Fibroblast of the conjunctiva (primary cell): ENCODE results near the gene NPDC1.
"Not testable (repeated sequence)": the region's sequence is repeated elsewhere in the genome, so short reads cannot be mapped to it uniquely, and the experiment has no call there.

Experiments
- DNase-seq: peaks from one replicate; pipeline ENCODE4 v3.0.0-alpha.2; 2010; ENCODE audit warnings: low read depth

NPDC1 gene

DNA sequence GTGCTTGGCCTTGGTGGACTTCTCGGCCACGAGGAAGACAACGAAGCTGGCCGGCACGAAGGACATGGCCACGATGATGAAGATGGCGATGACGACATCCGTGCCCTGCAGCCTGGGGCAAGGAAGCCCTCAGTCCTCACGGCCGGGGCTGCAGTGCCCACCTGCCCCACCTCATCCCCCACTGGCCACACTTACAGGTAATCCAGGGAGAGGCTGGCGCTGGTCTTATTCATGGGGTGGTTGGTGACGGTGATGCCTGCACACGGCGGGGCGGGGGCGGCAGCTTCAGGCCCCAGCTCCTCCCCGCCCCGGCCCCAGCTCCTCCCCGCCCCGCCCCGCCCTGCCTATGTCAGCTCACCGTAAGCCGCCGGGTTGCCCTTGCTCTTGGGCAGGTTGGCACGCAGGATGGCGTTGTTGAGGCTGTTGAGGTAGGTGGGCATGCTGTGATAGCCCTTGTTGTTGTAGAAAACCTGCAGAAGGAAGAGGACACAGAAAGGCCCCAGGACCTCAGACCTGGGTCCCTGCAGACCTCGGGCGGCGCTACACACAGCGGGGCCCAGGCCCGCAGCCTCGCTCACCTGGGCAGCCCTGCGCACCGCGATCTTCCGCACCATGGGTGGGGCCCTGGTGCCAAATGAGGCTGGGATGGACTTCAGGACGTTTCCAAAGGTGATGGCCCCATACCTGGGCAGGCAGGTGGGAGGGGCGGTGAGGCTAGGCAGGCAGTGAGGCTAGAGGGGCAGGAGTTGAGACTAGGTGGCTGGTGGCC is 33.9 kb downstream of the NPDC1 start:
- DNase-seq = no peak

DNA sequence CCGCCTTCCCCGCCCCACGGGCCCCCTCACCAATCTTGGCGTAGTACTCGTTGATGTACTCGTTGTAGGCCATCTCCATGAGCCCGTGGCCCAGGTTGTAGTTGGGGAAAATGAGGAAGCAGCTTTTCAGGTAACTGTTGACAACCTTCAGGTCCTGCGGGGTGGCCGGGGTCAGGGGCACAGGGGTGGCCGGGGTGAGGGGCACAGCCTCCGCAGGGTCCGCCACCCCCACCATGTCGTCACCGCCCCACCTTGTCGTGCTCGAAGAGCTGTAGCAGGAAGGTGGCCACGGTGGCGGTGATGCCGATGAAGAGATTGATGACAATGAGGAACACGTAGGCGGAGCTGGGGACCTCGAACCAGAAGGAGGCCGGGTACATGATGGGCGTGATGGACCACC is 34.8 kb downstream of the NPDC1 start:
- DNase-seq = no peak

DNA sequence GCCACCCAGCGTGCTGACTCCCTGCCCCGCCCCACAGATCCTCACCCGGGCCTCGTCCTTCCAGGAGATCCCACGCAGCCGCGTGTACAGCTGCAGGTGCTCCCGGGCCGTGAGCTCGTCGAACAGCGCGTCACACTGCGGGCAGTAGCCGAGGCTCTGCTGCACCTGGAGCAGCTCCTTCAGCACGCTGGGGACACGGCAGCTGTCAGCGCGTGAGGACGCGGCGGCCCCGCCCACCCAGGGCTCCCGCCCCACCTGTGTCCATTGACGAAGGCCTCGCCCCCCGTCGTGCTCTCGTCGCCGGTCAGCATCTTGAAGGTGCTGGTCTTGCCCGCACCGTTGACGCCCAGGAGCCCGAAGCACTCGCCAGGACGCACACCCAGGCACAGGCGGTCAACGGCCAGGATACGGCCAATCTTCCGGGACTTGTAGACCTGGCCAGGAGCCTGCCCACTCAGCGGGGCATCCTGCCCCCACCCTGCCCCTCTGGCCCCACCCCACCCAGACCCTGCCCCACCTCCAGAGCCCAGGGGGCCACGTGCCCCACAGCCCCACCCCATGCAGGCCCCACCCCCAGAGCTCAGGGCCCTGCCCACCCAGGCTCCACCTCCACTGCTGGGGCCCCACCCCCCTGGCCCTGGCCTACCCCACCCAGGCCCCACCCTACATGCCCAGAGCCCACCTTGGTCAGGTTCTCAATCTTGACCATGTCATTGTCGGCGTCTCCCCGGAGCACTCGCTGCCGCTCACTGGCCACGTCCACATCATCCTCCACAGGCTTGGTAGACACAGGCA is 35.8 kb downstream of the NPDC1 start:
- DNase-seq = no peak

DNA sequence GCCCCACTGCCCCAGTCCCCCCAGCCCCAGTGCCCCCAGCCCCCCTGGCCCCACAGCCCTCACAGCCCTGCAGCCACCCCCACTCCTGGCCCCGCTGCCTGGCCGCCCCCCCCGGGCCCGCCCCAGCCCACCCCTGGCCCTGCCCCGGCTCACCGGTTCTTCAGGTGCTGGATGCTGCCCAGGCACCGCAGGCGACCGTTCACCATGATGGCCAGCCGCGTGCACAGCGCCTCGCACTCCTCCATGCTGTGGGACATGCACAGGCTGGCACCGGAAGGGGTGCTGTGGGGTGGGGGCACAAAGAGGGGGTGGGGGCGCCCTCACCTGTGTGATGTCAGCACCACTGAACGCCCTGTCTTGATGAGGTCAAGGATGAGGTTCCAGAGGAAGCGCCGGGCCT is 36.8 kb downstream of the NPDC1 start:
- DNase-seq = no peak

DNA sequence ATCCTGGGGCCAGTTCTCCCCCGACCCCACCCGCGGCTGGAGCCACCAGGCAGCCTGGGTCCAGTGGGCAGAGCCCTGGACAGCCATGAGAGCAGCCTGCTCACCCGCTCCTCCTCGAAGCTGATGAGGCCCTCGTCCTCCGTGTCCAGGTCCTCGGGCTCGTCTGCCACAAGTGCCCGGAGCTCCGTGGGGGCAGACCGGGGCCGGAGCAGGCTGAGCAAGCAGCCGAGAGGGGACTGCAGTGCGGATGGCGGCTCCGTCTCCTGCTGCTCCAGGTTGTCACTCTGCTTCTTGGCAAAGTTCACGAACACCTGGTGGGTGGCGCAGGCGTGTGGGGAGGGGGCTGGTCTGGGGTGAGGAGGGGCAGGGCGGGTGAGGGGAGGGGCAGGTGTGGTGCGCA is 37.7 kb downstream of the NPDC1 start:
- no peak for DNase-seq

DNA sequence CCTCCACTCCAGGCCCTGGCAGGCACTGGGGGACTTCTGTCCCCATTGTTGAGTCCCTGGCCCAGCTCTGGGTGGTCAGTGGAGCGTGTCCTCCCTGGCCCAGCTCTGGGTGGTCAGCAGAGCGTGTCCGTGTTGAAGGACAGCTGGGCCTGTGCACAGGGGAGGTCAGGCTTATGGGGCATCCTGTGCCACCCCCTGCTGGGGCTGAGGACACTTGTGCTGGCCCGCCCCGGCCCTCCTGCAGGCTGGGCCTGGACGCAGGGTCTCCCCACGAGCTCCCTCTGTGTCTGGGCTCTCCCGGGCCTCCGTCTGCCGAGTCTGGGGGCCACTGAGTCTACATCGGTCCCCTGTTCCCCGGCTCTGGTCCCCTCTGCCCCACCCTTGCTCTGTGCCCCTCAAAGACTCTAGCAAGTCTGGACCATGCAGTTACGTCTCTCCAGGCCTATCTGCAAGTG is 38.1 kb downstream of the NPDC1 start:
- DNase-seq = no peak

DNA sequence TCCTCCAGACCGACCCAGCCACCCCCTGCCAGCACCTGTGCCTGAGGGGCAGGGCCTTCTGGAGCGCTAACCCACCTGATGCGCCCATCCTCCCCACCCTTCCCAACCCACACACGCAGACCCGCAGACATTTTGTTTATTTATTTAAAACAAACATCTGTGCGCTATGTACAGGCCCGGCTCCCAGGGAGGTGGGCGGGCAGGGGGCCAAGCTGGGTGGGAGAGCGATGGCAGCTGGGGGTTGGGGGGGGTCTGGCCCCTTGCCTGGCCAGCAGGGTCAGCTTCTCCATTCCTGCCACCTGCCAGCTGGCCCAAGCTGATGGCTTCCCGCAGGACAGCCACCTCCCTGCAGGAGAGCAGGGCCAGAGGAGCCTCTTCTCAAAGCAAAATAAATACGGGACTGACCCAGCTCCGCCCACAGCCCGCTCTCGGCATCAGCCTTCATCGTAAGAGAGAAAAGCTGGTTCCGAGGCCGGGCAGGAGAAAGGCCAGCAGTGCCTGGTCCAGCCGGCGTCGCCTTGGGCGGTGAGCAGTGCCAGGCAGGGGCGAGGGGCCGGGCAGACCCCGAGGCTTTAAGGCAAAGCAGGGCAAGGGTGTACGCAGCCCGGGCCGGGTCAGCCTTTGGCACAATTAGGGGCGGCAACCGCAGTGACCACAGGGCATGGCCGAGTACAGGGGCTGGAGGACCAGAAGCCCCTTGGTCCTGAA is 38.7 kb downstream of the NPDC1 start:
- DNase-seq = no peak

DNA sequence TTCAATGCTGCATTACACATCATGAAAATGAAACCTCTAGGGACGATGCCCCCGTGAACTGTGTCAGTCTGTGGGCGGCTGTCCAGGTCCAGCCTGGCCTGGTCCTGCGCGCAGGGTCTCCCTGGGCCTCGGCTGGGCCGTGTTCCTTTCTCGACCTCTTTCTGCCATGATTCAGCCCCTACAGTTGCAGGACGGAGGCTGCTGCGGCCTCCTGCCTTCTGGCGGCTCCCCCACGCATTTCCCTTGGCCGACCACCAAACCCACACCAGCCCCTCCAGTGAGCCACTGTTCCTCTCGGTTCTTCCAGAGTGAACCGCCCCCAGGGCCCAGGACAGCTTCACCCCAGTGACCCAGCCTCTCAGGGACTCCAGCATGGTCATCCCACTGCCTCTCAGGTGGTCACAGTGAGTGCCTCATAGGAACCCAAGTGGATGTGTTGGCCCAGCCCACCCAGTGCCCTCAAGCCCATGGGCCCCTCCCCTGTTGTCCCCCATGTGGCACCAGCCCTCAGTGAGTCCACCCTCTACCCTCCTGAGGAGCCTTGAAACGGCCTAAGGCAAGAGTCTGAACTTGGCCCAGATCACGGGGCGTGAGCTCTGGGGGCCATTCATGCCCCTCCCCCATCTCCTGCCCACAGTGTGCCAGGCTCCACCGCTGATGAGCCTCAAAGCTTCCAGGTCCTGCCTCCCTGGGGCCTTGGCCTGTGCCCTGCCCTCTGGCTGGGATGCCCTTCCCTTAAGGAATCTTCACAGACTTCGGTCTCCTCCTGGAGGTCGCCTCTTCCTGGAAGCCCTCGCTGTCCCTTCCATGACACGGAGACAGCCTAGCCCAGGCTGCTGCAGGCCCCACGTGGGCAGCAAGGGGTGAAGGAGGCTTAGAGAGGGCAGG is 39.6 kb downstream of the NPDC1 start:
- DNase-seq = no peak

DNA sequence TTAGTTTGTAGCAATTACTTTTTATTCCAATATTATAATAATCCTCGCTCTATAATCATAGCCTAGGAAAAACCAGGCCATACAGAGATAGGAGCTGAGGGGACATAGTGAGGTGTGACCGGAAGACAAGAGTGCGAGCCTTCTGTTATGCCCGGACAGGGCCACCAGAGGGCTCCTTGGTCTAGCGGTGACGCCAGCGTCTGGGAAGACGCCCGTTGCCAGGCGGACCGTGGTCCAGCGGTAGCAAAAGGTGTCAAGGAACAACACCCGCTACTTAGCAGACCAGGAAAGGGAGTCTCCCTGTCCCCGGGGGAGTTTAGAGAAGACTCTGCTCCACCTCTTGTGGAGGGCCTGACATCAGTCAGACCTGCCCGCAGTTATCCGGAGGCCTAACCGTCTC is 41.7 kb downstream of the NPDC1 start:
- DNase-seq = not testable (repeated sequence)

DNA sequence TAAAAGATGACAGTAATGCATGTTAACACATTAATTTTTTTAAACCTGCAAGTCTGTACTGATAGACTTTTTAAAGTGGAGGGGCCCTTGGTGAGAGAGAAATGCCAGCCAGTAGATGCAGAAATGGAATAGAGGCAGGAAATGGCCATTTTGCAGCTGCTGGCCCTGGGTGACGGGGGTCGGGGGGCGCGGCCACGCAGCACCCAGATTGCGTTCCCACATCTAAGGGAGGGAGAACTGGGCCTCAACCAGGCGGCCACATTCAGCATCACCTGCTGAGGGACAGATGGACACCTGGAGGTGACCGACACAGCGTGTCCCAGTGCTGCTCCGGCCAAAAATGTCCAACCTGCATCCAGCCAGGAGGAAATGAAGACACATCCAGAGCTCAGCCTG is 43.3 kb downstream of the NPDC1 start:
- no peak for DNase-seq

DNA sequence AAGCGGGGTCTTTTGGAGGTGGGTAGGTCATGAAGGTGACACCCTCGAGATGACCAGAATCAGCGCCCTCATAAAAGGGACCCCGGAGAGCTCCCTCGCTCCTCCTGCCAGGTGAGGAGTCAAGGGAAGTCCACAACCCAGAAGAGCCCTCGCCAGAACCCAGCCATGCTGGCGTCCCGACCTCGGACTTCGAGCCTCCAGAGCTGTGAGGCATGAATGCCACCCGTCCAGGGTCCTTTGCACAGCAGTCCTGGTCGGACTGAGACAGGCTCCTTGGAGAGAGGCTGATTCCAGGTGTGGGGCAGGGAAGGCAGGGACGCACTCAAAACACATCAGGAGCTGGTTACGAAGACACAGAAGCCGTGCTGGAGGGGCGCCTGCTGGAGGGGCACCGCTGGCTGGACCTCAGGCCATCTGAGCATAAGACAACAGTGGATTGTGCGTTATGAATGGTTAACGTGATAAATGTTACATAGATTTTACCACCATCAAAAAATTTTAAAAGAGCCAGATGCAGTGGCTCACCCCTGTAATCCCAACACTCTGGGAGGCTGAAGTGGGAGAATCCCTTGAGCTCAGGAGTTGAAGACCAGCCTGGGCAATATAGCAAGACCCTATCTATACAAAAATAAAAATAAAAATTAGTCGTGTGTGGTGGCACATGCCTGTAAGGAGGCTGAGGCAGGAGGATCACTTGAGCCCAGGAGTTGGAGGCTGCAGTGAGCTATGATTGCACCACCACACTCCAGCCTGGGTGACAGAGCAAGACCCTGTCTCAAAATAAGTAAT is 43.9 kb downstream of the NPDC1 start:
- no peak for DNase-seq

DNA sequence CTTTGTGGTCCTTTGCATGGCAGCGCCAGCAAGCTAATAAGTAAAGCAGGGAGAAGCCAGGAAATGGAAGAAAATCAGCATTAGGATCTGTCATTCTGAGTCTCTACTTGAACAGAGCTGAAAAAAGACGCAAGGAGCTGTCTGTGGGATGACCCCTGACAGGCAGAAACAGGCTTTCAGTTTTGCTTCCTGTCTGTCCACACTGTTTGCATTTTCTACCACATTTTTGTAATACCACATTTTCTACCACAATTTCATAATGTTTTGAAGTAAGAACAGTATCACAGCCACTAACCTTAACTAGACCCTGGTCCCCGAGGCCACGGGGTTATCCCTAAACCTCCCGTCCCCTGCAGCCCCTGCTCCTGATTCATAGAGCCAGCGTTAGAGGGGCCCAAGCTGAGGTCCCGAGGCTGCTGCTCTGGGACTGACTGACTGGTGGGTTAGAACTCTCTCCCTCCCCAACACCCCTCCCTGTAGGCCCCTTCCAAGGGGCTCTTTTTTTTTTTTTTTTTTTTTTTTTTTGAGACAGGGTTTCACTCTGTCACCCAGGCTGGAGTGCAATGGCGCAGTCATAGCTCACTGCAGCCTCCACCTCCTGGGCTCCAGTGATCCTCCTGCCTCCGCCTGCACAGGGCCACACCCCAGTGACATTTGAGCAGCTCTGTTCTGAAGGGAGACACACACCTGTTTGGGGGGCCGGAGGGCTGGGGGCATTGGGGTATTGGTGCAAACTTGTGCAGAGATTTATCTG is 45.6 kb downstream of the NPDC1 start:
- no peak for DNase-seq

DNA sequence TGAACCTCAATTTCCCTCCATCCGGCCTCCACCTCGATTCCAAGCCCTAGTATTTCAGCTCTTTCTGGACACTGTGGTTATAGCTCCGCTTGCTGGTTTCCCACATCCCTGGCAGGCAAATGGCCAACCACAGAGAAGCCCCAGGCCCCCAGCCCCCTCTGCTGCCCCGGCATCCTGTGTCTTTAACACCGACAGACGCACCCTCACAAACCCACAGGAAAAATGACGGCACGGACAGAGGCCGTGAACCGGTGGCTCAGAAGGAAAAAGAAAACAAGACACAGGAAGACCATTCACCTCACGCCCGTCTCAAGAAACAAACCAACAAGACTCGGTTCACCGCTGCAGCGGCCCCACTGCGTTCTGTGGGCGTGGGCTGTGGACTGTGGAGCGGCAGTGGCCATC is 48.1 kb downstream of the NPDC1 start:
- DNase-seq = no peak

DNA sequence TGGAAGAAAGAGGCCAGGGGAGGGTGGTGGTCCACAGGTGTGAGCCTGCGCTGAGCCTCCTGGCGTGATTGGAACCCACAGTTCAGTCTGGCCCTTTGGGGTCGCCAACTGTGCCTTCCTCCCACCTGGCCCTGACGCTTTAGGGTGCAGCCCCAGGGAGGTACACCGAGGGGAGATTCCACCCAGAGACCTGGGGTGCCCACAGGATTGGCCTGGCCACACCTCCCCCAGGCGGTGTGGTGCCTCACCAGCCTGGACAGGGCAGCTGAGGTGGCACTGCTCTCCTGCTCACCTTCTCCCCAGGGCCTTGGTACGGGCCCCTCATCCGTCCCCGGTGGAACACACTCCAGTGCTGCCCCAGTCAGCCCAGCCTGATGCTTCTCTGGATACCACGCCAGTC is 48.6 kb downstream of the NPDC1 start:
- no peak for DNase-seq

DNA sequence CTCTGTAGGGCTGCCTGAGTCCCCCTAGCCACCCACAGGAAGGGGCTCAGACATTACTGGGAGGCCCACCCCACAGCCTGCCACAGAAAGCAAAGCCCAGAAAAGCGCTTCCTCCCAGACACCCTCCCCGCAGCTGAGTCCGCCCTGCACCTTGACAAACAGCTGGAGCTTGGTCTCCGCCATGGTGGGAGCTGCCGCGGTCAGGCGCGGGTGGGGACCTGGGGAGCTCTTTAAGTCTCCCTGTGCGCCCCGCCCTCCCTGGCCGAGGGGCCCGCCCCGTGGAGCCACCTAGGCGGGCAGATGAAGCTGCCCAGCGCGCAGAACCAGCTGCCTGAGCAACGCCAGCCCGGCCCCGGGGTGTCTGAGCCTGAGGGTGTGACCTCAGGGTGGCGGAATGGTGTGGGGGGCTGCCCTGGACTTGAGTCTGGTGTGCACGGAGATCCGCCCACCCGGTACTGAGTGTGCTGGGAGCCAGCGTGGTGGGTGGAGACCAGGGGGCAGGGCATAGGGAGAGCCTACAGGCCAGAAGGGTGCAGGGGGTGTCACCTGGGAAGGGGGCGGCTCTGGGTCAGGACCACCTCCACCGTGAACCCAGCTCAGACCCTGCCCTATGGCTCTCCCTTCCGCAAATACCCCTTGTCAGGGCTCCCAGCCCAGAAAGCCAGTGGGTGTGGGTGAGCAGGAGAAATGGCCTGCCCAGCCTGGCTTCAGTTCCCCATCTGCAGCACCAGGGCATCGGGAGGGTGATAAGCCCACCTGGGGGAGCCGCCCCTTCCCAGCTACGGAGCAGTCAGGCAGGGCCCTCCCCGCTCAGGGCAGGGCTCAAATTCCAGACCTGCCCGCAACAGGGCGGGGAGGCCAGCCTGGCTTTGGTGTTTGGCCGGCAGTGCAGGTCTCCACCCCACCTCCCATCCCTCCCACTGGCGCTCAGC is 49.4 kb downstream of the NPDC1 start, which contains the start of gene CLIC3:
Gene CLIC3, minus strand, starts transcription at position 208 of the 932 bp plus-strand sequence. Its CDS starts 25 bp downstream, at position 183.
- no peak for DNase-seq

DNA sequence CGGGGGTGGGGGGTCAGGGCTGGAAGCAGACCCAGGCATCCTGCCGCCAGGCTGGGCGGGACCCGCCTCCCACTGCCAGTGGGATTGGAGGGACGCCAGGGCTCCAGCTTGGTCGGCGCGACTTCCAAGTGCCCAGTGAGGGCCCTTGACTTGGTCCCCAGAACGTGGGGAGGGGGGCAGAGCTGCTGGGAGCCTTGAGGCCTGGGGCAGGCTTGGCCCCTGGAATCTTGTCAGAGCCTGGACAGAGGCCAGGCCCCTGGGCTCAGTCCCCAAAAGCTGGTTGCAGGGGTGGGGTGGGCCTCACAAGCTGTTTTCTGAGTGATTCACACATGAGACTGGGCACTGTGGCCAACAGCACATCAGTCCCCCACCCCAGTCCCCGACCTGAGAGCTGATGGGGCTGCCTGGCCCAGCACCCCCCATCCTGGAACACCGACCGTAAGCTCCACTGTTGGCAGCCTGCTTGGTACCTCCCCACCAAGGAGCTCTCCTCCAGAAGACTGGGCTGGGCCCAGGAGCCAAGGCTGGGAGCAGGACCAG is 50.1 kb downstream of the NPDC1 start:
- DNase-seq = no peak

DNA sequence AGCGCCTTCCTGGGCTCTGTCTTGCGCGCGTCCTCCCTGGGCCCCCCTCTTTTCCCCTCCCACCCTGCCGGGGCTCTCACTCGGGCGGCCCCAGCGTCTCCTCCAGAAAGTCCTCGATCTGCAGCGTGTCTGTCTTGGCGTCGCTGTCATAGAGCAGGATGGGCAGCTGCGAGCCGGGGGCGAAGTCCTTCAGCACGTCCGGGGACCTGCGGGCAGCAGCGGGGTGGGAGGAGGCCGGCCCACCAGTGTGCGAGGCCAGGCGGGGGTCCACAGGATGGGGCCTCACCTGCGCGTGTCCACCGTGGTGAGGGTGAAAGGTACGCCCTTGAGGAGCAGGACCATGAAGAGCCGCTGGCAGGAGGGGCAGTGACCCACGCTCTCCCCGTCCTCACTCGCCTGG is 50.6 kb downstream of the NPDC1 start:
- DNase-seq = no peak

DNA sequence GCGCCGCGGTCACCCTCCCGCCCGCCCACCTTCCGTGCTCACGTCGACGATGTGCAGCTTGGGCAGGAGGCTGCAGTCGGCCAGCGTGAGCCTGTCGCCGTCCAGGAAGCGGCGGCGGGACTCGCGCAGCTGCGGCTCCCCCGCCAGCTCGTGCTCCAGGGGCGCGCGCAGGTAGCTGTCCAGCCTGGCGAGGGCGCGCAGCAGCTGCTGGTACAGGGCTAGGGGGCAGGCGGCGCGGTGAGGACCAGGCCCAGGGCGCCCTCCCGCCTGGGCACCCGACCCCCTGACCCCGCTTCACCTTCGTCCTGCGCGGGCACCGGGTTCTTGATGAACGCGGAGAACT is 51.1 kb downstream of the NPDC1 start:
- no peak for DNase-seq
